Duodenal mucosa (tissue), 2 donors: ENCODE results near the gene SPINK2.

Source experiments
- H3K27ac ChIP-seq: one replicate; pipeline ENCODE4 v1.7.0; 2013; ENCODE audit warnings: low read depth, low read length
- H3K27me3 ChIP-seq, 2 donors: one replicate each; pipeline ENCODE4 v1.7.0; 2013; ENCODE audit warnings: low read length in 2 of 2, control low read depth in 1 of 2; ENCODE audit not compliant: insufficient read depth in 2 of 2, control insufficient read depth in 1 of 2
- H3K36me3 ChIP-seq, 2 donors: one replicate each; pipeline ENCODE4 v1.7.0; 2013; ENCODE audit warnings: low read length in 2 of 2, control low read depth in 1 of 2; ENCODE audit not compliant: insufficient read depth in 2 of 2, control insufficient read depth in 1 of 2
- H3K4me1 ChIP-seq, 2 donors: one replicate each; pipeline ENCODE4 v1.7.0; 2013; ENCODE audit warnings: low read length in 2 of 2, control low read depth in 1 of 2; ENCODE audit not compliant: insufficient read depth in 2 of 2, control insufficient read depth in 1 of 2
- H3K4me3 ChIP-seq, 2 donors: one replicate each; pipeline ENCODE4 v1.7.0; 2013; ENCODE audit warnings: low read length in 2 of 2, low read depth in 1 of 2
- H3K9ac ChIP-seq, 2 donors: one replicate each; pipeline ENCODE4 v1.7.0; 2013; ENCODE audit warnings: low read length in 2 of 2, low read depth in 1 of 2
- H3K9me3 ChIP-seq, 2 donors: one replicate each; pipeline ENCODE4 v1.7.0; 2013; ENCODE audit warnings: low read length in 2 of 2, control low read depth in 1 of 2; ENCODE audit not compliant: control insufficient read depth in 1 of 2

SPINK2 gene

GRCh38 chr4:56844802-56845580 lies 23.5 kb upstream of the SPINK2 start:
- Histone ChIP-seq H3K27ac (no peak overlapping the region), H3K4me3 (no peak overlapping the region), H3K9me3 (no peaks in the 10 kb centered on the region), H3K4me1 (no peaks in the 10 kb centered on the region), H3K9ac (no peak overlapping the region), H3K36me3 (no peaks in the 10 kb centered on the region), H3K27me3 (no peaks in the 10 kb centered on the region)

DNA sequence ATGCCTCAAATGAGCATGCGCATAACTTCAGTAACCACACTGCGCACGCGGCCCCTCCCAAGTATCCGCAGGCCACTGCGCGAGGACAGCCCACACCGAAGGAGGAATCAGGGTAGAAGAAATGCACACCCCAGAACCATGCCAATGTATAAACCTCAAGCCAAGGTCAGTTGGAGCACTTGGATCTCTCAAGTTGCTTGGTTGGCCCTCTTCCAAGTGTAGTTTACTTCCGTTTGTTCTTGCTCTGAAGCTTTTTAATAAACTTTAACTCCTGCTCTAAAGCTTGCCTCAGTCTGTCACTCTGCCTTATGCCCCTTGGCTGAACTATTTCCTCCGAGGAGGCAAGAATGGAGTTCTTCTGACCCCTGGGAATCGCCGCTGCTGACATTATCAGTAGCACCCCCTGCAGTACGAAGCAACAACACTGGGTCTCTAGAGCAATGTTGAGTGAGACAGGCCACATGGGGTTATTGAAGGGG lies 22.0 kb upstream of the SPINK2 start:
- no peaks in the 10 kb centered on the region for H3K27me3 ChIP-seq
- H3K9me3 ChIP-seq: no peaks in the 10 kb centered on the region
- H3K27ac ChIP-seq: no peak overlapping the region
- no peaks in the 10 kb centered on the region for H3K4me1 ChIP-seq
- H3K4me3 ChIP-seq: no peak overlapping the region
- no peak overlapping the region for H3K9ac ChIP-seq
- no peaks in the 10 kb centered on the region for H3K36me3 ChIP-seq

GRCh38 chr4:56840559-56840958 lies 19.1 kb upstream of the SPINK2 start:
- H3K27ac ChIP-seq: no peak overlapping the region
- no peaks in the 10 kb centered on the region for H3K9me3 ChIP-seq
- H3K4me3 ChIP-seq: no peak overlapping the region
- no peaks in the 10 kb centered on the region for H3K36me3 ChIP-seq
- H3K27me3 ChIP-seq: no peaks in the 10 kb centered on the region
- H3K9ac ChIP-seq: no peak overlapping the region
- no peaks in the 10 kb centered on the region for H3K4me1 ChIP-seq

DNA sequence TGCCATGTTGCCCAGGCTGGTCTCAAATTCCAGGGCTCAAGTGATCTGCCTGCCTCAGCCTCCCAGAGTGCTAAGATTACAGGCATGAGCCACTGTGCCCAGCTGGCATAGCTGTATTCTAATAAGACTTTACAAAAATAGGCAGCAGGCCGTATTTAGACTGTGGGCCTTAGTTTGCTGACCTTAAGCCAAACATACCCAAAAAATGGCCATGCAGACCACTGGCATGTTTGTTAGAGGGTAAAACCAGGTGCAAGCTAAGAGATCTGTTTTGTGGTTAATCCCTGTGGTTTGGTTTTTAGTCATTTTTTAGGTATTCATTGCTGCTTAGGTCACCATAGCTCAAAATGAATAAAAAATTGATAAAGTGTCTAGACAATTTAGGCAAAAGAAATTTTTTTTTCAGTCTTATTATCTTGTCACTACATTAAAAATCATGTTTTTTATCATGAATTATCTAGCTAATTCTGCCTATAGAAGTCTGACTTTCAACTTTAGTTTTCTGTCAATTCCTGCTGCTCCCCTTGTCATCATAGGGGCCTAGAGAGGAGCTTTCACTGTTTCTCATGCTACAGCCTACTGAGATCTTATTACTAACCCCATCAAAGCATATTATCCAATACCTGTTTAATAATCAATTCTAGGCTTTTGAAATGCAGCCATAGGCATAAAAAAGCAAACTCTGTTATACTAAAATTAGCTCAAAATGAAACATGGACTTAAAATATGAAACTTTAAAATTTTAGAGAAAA lies 7.5 kb upstream of the SPINK2 start:
- H3K27ac ChIP-seq: no peak overlapping the region
- H3K4me3 ChIP-seq: no peak overlapping the region
- H3K27me3 ChIP-seq: peaks cover 0 to 3% of the 10 kb centered on the region in 2 donors
- no peaks in the 10 kb centered on the region for H3K4me1 ChIP-seq
- no peaks in the 10 kb centered on the region for H3K9me3 ChIP-seq
- H3K36me3 ChIP-seq: no peaks in the 10 kb centered on the region
- no peak overlapping the region for H3K9ac ChIP-seq

DNA sequence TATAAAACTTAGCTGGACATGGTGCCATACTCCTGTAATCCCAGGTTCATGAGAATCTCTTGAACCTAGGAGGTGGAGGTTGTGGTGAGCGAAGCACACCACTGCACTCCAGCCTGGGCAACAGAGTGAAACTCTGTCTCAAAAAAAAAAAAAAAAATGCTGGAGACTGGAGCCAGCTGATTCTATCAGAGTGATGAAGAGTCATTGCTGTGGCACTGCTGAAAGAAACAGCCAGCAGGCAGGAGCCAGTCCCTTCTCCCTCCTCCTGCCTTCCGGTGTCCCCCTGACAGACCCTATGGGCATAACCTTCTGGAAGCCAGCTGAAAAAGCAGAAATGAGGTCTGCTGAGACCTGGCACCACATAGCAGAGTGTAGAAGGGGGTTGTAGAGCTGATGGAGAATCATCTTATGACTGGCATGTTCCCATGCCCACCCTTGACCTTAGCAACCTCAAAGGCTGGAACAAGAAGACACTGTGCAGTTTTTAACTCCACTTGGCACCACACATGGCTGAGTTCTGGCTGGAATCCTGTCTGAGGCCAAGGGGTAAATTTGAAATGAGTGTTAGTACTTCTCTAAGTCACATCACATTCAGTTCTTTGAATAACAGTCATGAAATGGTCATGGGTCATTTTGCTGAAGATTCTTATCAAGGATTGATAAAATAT lies 2.6 kb upstream of the SPINK2 start:
- no peak overlapping the region for H3K4me3 ChIP-seq
- no peaks in the 10 kb centered on the region for H3K9me3 ChIP-seq
- H3K9ac ChIP-seq: no peak overlapping the region
- H3K27ac ChIP-seq: no peak overlapping the region
- H3K36me3 ChIP-seq: no peaks in the 10 kb centered on the region
- H3K4me1 ChIP-seq: peaks cover 0 to 11% of the 10 kb centered on the region in 2 donors
- peaks cover 8 to 9% of the 10 kb centered on the region in 2 donors for H3K27me3 ChIP-seq

DNA sequence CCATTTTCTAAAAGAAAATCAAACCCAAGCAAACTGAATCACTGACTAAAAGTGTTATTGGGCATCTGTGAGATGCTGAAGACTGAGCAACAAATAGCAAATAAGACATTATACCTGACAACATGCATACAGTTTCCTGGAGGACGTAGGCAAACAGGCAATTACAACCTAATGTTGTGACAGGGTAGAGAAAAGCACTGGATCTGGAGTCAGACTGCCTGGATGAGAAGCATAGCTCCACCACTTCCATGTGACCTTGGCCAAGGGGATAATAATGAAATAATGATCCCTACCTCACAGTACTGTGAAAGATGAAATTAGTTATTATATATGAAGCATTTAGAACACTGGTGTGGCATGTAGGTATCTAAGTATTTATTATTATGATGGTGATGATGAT lies 2.7 kb downstream of the SPINK2 start:
- Histone ChIP-seq H3K27me3 (peaks cover 5 to 9% of the 10 kb centered on the region in 2 donors), H3K9me3 (no peaks in the 10 kb centered on the region), H3K9ac (no peak overlapping the region), H3K4me1 (peaks cover 0 to 11% of the 10 kb centered on the region in 2 donors), H3K36me3 (no peaks in the 10 kb centered on the region), H3K27ac (no peak overlapping the region), H3K4me3 (no peak overlapping the region)

- Histone ChIP-seq H3K9ac (no peak overlapping the region), H3K36me3 (no peaks in the 10 kb centered on the region), H3K27me3 (peaks cover 5 to 9% of the 10 kb centered on the region in 2 donors), H3K4me1 (peaks cover 0 to 11% of the 10 kb centered on the region in 2 donors), H3K4me3 (no peak overlapping the region), H3K27ac (no peak overlapping the region), H3K9me3 (no peaks in the 10 kb centered on the region)
These were observed 3.5 kb downstream of the SPINK2 start for GRCh38 chr4:56817840-56818491.

DNA sequence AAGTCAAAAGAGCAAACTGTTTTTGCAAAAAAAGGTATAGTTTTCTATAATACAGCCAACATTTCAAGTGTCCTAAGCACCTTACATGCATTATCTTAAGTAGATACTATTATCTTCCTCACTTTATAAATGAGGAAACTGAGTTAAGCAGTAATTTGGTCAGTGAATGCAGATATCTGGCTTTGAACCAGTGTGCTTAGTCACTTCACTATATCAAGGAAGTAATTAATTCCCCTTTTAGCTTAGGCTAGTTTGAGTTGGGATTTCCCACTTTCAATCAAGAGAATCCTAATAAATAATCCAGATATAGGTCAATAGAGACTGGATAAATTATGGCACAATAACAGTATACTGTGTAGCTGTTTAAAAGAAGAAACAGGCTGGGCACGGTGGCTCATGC lies 14.8 kb downstream of the SPINK2 start:
- Histone ChIP-seq H3K27ac (no peak overlapping the region), H3K36me3 (no peaks in the 10 kb centered on the region), H3K4me3 (no peak overlapping the region), H3K9ac (no peak overlapping the region), H3K4me1 (peaks cover 0 to 5% of the 10 kb centered on the region in 2 donors), H3K27me3 (no peaks in the 10 kb centered on the region), H3K9me3 (no peaks in the 10 kb centered on the region)

GRCh38 chr4:56804551-56804950 lies 16.9 kb downstream of the SPINK2 start:
- Histone ChIP-seq H3K4me1 (peaks cover 2 to 5% of the 10 kb centered on the region in 2 donors), H3K27ac (no peak overlapping the region), H3K9ac (no peak overlapping the region), H3K4me3 (no peak overlapping the region), H3K9me3 (no peaks in the 10 kb centered on the region), H3K27me3 (no peaks in the 10 kb centered on the region), H3K36me3 (no peaks in the 10 kb centered on the region)
